HCT116 (cell line): ENCODE measurements around the gene JDP2. TPM values are rescaled to one million over a fixed set of nuclear protein-coding genes. Genes with fewer than 3 reads are reported as not detected.

Source experiments
- ATAC-seq: fragments of 200-7000 bp; cut with Tn5 transposase; 2 replicates; pipeline ENCODE4 v1.9.1; 2020; ENCODE audit warnings: mild to moderate bottlenecking, moderate library complexity
- BruUV-seq: library from RNA; stranded (reverse); fragments of 400-500 nt; replicated peaks from 2 replicates; lab custom pipeline; 2021; lab: Mats Ljungman, UMichigan
- CTCF ChIA-PET: fragments of 300-600 bp; sonication (Branson Sonifier 250); formaldehyde crosslinking; loops from one replicate; lab custom pipeline; 2021; ENCODE audit warnings: antibody characterized with exemption; lab: Charles Lee
- POLR2A ChIA-PET: fragments of 300-600, 350-600 bp; sonication (Branson Sonifier 250); formaldehyde crosslinking; loops from one replicate; lab custom pipeline; 2021; ENCODE audit warnings: antibody characterized with exemption; lab: Charles Lee
- RAD21 ChIA-PET, 2 experiments: fragments of 300-600 bp; sonication (Branson Sonifier 250); formaldehyde crosslinking; loops; one replicate each; lab custom pipeline; 2023; ENCODE audit warnings: low total read pairs in 2 of 2; ENCODE audit not compliant: uncharacterized antibody in 2 of 2, unreplicated experiment in 2 of 2, low non-redundant PET in 1 of 2; lab: Charles Lee
- DNase-seq: peaks from one replicate; pipeline ENCODE4 v3.0.0-alpha.2; 2010; ENCODE audit warnings: low read depth, low spot score
- H2AFZ ChIP-seq: fragments of 200-600 bp; shearing (Covaris generic), sonication (generic); 2 replicates; pipeline ENCODE4 v1.6.1; 2017; ENCODE audit warnings: low read depth, mixed run types, mixed read lengths, antibody characterized with exemption, low read length; ENCODE audit not compliant: poor library complexity, severe bottlenecking
- H3K27ac ChIP-seq: 2 replicates; pipeline ENCODE4 v1.5.1; 2012; ENCODE audit warnings: low read depth, low read length
- H3K27me3 ChIP-seq: fragments of 200-600 bp; sonication (generic); 2 replicates; pipeline ENCODE4 v1.6.1; 2016; ENCODE audit warnings: mixed run types, low read length, mixed read lengths; ENCODE audit not compliant: insufficient read depth
- H3K36me3 ChIP-seq, 2 experiments: fragments of 200-500 bp in 1 of 2; fragments of 200-600 bp in 1 of 2; sonication (Bioruptor generic) in 1 of 2; sonication (generic) in 1 of 2; 2 replicates each; pipeline versions ENCODE4 v1.5.1 to v1.6.1; 2014 to 2016; ENCODE audit warnings: low read length in 2 of 2, inconsistent platforms in 1 of 2, mixed read lengths in 1 of 2, mixed run types in 1 of 2; ENCODE audit not compliant: insufficient read depth in 2 of 2, control insufficient read depth in 1 of 2
- H3K4me1 ChIP-seq, 2 experiments: fragments of 200-600 bp in 1 of 2; sonication (generic) in 1 of 2; 2 replicates each; pipeline versions ENCODE4 v1.5.1 to v1.6.1; 2012 to 2017; ENCODE audit warnings: low read length in 2 of 2, inconsistent platforms in 1 of 2, mild to moderate bottlenecking in 1 of 2, mixed read lengths in 1 of 2, mixed run types in 1 of 2, moderate library complexity in 1 of 2; ENCODE audit not compliant: insufficient read depth in 2 of 2, control insufficient read depth in 1 of 2
- H3K4me2 ChIP-seq: fragments of 200-600 bp; sonication (generic); 2 replicates; pipeline ENCODE4 v1.6.1; 2017; ENCODE audit warnings: mixed run types, low read length, mixed read lengths
- H3K4me3 ChIP-seq, 2 experiments: fragments of 200-600 bp in 1 of 2; sonication (generic) in 1 of 2; replicated peaks in 1 of 2; 2 replicates each; pipeline ENCODE4 v1.5.1; 2011 to 2016; ENCODE audit warnings: low read length in 2 of 2, control low read depth in 1 of 2, low read depth in 1 of 2, mild to moderate bottlenecking in 1 of 2, mixed read lengths in 1 of 2, mixed run types in 1 of 2
- H3K79me2 ChIP-seq: fragments of 200-600 bp; sonication (generic); 2 replicates; pipeline ENCODE4 v1.6.1; 2017; ENCODE audit warnings: mild to moderate bottlenecking, mixed run types, low read length, moderate library complexity, mixed read lengths; ENCODE audit not compliant: insufficient read depth
- H3K9ac ChIP-seq: fragments of 200-600 bp; sonication (generic); 2 replicates; pipeline ENCODE4 v1.6.1; 2016; ENCODE audit warnings: low read length, mixed read lengths
- H3K9me2 ChIP-seq: fragments of 200-600 bp; sonication (generic), shearing (Covaris generic); 2 replicates; pipeline ENCODE4 v1.6.1; 2017; ENCODE audit warnings: mixed run types, mild to moderate bottlenecking, moderate library complexity; ENCODE audit not compliant: insufficient read depth
- H3K9me3 ChIP-seq, 2 experiments: fragments of 200-500 bp in 1 of 2; fragments of 200-600 bp in 1 of 2; sonication (Bioruptor generic) in 1 of 2; sonication (generic) in 1 of 2; 2 replicates each; pipeline ENCODE4 v1.6.1; 2014 to 2017; ENCODE audit warnings: low read length in 2 of 2, mixed read lengths in 2 of 2, inconsistent platforms in 1 of 2, low read depth in 1 of 2, mild to moderate bottlenecking in 1 of 2, mixed run types in 1 of 2, moderate library complexity in 1 of 2; ENCODE audit not compliant: control insufficient read depth in 1 of 2, insufficient read depth in 1 of 2
- H4K20me1 ChIP-seq: fragments of 200-600 bp; sonication (generic), shearing (Covaris generic); 2 replicates; pipeline ENCODE4 v1.6.1; 2017; ENCODE audit warnings: mixed run types, mild to moderate bottlenecking, moderate library complexity; ENCODE audit not compliant: insufficient read depth
- ATF3 ChIP-seq: IDR thresholded peaks from 2 replicates; pipeline ENCODE4 v1.6.1; 2012
- CEBPB ChIP-seq: IDR thresholded peaks from 2 replicates; pipeline ENCODE4 v1.6.1; 2012; ENCODE audit warnings: low read depth
- EGR1 ChIP-seq: IDR thresholded peaks from 2 replicates; pipeline ENCODE4 v1.6.1; 2012; ENCODE audit warnings: low read depth
- ELF1 ChIP-seq: IDR thresholded peaks from 2 replicates; pipeline ENCODE4 v1.6.1; 2012; ENCODE audit warnings: low read depth, borderline replicate concordance
- EZH2phosphoT487 ChIP-seq: fragments of 200-600 bp; IDR thresholded peaks from 2 replicates; pipeline ENCODE4 v1.6.1; 2018; ENCODE audit warnings: antibody characterized with exemption, borderline replicate concordance
- FOSL1 ChIP-seq: IDR thresholded peaks from 2 replicates; pipeline ENCODE4 v1.6.1; 2012; ENCODE audit warnings: low read depth
- JUND ChIP-seq: IDR thresholded peaks from 2 replicates; pipeline ENCODE4 v1.6.1; 2012
- MAX ChIP-seq: IDR thresholded peaks from 2 replicates; pipeline ENCODE4 v1.6.1; 2012
- POLR2A ChIP-seq: IDR thresholded peaks from 2 replicates; pipeline ENCODE4 v1.7.0; 2011; ENCODE audit warnings: borderline replicate concordance; ENCODE audit not compliant: insufficient read depth, insufficient read length; ENCODE audit errors: extremely low read depth
- POLR2AphosphoS5 ChIP-seq: IDR thresholded peaks from 2 replicates; pipeline ENCODE4 v1.6.1; 2011; ENCODE audit warnings: mild to moderate bottlenecking, low read depth, low read length, moderate library complexity
- RAD21 ChIP-seq: IDR thresholded peaks from 2 replicates; pipeline ENCODE4 v1.6.1; 2012; ENCODE audit warnings: low read depth, mild to moderate bottlenecking
- SIN3A ChIP-seq: IDR thresholded peaks from 2 replicates; pipeline ENCODE4 v1.6.1; 2012; ENCODE audit warnings: low read depth
- SP1 ChIP-seq: IDR thresholded peaks from 2 replicates; pipeline ENCODE4 v1.6.1; 2012; ENCODE audit warnings: low read depth
- SRF ChIP-seq: IDR thresholded peaks from 2 replicates; pipeline ENCODE4 v1.6.1; 2012; ENCODE audit warnings: low read depth
- TCF7L2 ChIP-seq: IDR thresholded peaks from 2 replicates; pipeline ENCODE4 v1.7.0; 2011; ENCODE audit warnings: borderline replicate concordance, inconsistent platforms; ENCODE audit not compliant: insufficient read depth, insufficient read length; ENCODE audit errors: extremely low read depth
- YY1 ChIP-seq: IDR thresholded peaks from 2 replicates; pipeline ENCODE4 v1.6.1; 2011; ENCODE audit warnings: low read length, low read depth, moderate library complexity, mild to moderate bottlenecking; ENCODE audit not compliant: insufficient replicate concordance; ENCODE audit errors: extremely low read depth
- ZBTB33 ChIP-seq: IDR thresholded peaks from 2 replicates; pipeline ENCODE4 v1.6.1; 2011; ENCODE audit warnings: mild to moderate bottlenecking, low read length, moderate library complexity; ENCODE audit not compliant: insufficient replicate concordance; ENCODE audit errors: extremely low read depth
- ZFX ChIP-seq: fragments of 450-650 bp; IDR thresholded peaks from 2 replicates; pipeline ENCODE4 v1.6.1; 2017
- ZNF274 ChIP-seq: fragments of 200-500 bp; sonication (Bioruptor generic); IDR thresholded peaks from 2 replicates; pipeline ENCODE4 v1.6.1; 2014; ENCODE audit warnings: mild to moderate bottlenecking, low read depth, low read length, inconsistent platforms
- intact Hi-C: fragments of 100-400 bp; cut with micrococcal nuclease; formaldehyde crosslinking; loops from 2 replicates; pipeline ENCODE4 v1.10.0; 2022
- total RNA-seq: library from RNA; stranded (reverse); gene quantifications from one replicate; pipeline ENCODE4 v1.2.1, GENCODE V29; 2021; ENCODE audit not compliant: unreplicated experiment

The JDP2 gene
- total RNA-seq, 1 experiment from 2014 or later, result 25.4 TPM

GRCh38 chr14:75495399-75495798 lies 67.6 kb downstream of the JDP2 start:
- Histone ChIP-seq H3K79me2 (no peaks in the 10 kb centered on the region), H3K27ac (no peak overlapping the region), H3K4me1 (no peaks in the 10 kb centered on the region), H3K27me3 (no peaks in the 10 kb centered on the region), H3K9ac (no peak overlapping the region), H3K4me3 (no peak overlapping the region), H4K20me1 (no peaks in the 10 kb centered on the region), H3K4me2 (no peak overlapping the region), H3K36me3 (no peaks in the 10 kb centered on the region), H3K9me3 (no peaks in the 10 kb centered on the region), H2AFZ (no peak overlapping the region)
- ATAC-seq, result no peak
- intact Hi-C loops, result no loop called here
- ChIA-PET RAD21 (no interaction called here), CTCF (interaction anchor here (1.5 kb wide), 1 partner anchor 65 kb away, joined by 4 read pairs; no protein-coding TSS in a partner anchor)
- BruUV-seq, result no TSS peak
- TF ChIP-seq ZBTB33 (no peak), EGR1 (no peak), ATF3 (no peak), SRF (no peak)
- TF ChIP-seq, all 23 proteins: peak for 0
- POLR2A ChIA-PET, result no interaction called here
- no peaks in the 10 kb centered on the region for H3K9me2 ChIP-seq
- DNase-seq, result no peak

- DNase-seq (no peak), ATAC-seq (no peak)
- Histone ChIP-seq H4K20me1 (no peaks in the 10 kb centered on the region), H3K4me3 (no peak overlapping the region), H3K27ac (no peak overlapping the region), H3K9ac (no peak overlapping the region), H3K9me3 (no peaks in the 10 kb centered on the region), H3K4me1 (no peaks in the 10 kb centered on the region), H2AFZ (no peak overlapping the region), H3K79me2 (no peaks in the 10 kb centered on the region), H3K4me2 (no peak overlapping the region), H3K27me3 (no peaks in the 10 kb centered on the region), H3K36me3 (no peaks in the 10 kb centered on the region), H3K9me2 (no peaks in the 10 kb centered on the region)
- CTCF ChIA-PET, result no interaction called here
- RAD21 ChIA-PET, result no interaction called here
- TF ChIP-seq EGR1 (no peak), RAD21 (no peak), SP1 (no peak), POLR2AphosphoS5 (no peak), MAX (no peak), JUND (no peak), POLR2A (no peak), TCF7L2 (no peak), CEBPB (no peak), ELF1 (no peak), ZNF274 (no peak), YY1 (no peak), ZFX (no peak), ZBTB33 (no peak), EZH2phosphoT487 (no peak), SIN3A (no peak), FOSL1 (no peak)
- POLR2A ChIA-PET, result no interaction called here
- no TSS peak for BruUV-seq
- intact Hi-C loops, result no loop called here
Measured at GRCh38 chr14:75495882-75496281, 68.1 kb downstream of the JDP2 start.
